Retinal pigment epithelial cell (primary cell): ENCODE data around the gene RGMB.

Experiments
- DNase-seq: peaks from one replicate; pipeline ENCODE4 v3.0.0-alpha.2; 2010; ENCODE audit warnings: low read depth
- H3K4me3 ChIP-seq: 2 replicates; pipeline ENCODE4 v1.5.1; 2011; ENCODE audit warnings: mild to moderate bottlenecking, low read length, control low read depth, moderate library complexity
- CTCF ChIP-seq: conservative IDR thresholded peaks from 2 replicates; pipeline ENCODE4 v1.5.1; 2011; ENCODE audit warnings: low read depth, low read length, control low read depth, inconsistent platforms

Gene RGMB

GRCh38 chr5:98780390-98780789, 6.9 kb downstream of the RGMB start:
- TF ChIP-seq CTCF = no peak
- no peak for DNase-seq
- H3K4me3 ChIP-seq = no peak overlapping the region

GRCh38 chr5:98781520-98781919, 8.1 kb downstream of the RGMB start:
- DNase-seq = no peak
- no peak overlapping the region for H3K4me3 ChIP-seq

DNA sequence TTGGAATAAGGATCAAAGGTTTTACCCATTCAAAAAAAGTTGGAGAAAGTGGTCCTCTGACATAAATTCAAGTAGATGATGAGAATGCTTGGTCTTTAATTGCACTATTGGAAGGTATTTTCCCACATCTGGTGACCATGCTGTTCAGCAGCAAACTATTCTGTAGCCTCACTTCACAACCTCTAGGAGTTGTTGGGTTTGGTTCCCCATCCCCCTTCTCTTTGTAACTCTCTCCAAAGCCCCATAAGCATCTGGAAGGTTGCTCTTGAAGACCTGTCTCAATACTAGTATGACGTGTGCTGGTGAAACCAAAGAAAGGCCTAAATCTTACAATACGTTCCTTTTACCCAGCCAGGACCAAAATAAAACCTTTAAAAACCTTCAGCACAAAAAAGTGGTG, 8.5 kb downstream of the RGMB start:
- TF ChIP-seq CTCF = no peak
- DNase-seq = no peak
- no peak overlapping the region for H3K4me3 ChIP-seq

More at GRCh38 chr5:98781520-98781919, 8.1 kb downstream of the RGMB start:
- TF ChIP-seq CTCF = no peak

DNA sequence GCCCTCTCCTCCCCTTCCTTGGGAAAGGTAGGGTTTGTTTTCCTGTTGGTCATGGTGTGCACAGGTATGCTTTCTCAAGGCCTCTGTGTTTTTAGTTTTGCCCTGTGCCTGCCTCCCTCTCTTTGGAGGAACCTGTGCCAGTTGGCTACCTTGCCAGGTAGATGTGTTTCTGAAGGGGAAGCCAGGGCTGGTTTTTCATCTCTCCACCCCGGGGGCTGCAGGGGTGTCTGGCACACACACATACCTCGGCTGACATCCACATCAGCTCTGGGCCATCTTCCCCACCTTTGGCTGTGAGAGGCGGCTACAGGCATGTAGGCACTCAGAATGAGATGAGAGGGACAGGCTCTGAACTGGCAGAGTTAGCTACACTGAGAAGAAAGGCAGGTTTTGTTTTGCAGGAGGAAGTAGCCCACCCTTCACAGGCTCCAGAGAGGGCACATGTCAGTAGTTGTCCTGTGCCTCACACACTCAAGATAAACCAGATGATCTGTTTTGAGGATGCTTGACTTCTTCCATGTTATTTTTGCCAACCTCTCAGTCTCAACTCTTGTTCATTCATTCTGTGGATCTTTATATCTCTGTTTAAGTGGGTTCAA, 9.7 kb downstream of the RGMB start:
- DNase-seq = no peak
- no peak for TF ChIP-seq CTCF
- H3K4me3 ChIP-seq = no peak overlapping the region

DNA sequence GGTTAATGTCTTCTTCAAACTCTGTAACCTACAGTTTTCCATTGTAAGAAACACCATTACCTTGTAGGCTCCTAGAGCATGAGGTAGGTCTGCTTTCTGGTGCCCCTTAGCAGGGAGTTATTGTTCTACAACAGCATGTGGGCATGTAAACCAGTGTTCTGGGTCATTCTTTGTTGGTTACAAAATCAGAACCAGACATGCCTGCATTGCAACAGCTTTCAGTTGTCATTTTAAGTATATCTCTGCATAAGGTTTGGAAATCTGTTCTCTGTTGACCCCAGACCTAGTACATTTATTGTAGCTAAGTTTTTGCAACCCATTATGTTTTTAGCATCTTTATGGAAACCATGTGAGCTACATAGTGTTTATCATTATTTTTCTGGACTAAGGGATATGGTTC, 10.9 kb downstream of the RGMB start:
- no peak for DNase-seq
- TF ChIP-seq CTCF = no peak
- no peak overlapping the region for H3K4me3 ChIP-seq

DNA sequence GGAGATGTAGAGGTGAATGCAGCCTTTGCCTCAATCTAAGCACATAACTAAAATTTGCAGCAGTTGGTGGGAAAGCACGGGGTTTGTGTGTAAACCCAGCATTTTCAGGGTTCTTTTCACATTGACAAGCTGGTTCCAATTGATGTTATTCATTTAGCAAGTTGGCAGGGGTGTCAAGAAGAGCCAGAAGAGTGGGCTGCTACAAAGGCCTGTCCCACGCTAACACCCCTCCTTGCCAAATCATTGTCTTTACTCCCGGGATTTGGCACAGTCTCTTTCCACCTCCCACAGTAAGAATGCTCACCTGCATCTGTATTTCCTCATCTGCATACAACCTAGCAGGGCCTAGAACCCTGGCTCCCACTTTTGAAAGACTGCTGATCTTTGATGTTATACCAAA, 11.8 kb downstream of the RGMB start:
- no peak overlapping the region for H3K4me3 ChIP-seq
- no peak for DNase-seq
- no peak for TF ChIP-seq CTCF

- no peak for TF ChIP-seq CTCF
- DNase-seq = no peak
- H3K4me3 ChIP-seq = no peak overlapping the region
Observed at GRCh38 chr5:98786191-98786853, 12.9 kb downstream of the RGMB start.
